ENCODE measurements around the gene PSMD11. TPM values are rescaled to one million over a fixed set of nuclear protein-coding genes. Genes with fewer than 3 reads are reported as not detected.
"Not testable (repeated sequence)": the region's sequence is repeated elsewhere in the genome, so short reads cannot be mapped to it uniquely, and the experiment has no call there.

Gene PSMD11
- total RNA-seq, 2 experiments from 2014 or later = 109 to 135 TPM

- ChIA-PET POLR2A (interaction anchor here (1.4 to 1.7 kb wide), 2 partner anchors 41 to 79 kb away, joined by 4 to 5 read pairs; partner anchors contain the start of gene CDK5R1), CTCF (interaction anchor here (0.6 to 8.5 kb wide), 9 partner anchors 9 to 432 kb away, joined by 3 to 102 read pairs (median 4); no protein-coding TSS in a partner anchor)
- DNase-seq (no peak), ATAC-seq (no peak)
- peaks cover 34% of the 10 kb centered on the region for H3K4me1 Mint-ChIP-seq
- peaks cover 43% of the 10 kb centered on the region for H3K36me3 Mint-ChIP-seq (ENCODE audit: low read depth)
- H3K9me3 Mint-ChIP-seq (ENCODE audit: low read depth) = no peaks in the 10 kb centered on the region
- H3K4me3 Mint-ChIP-seq = peak overlapping the region; percentile 82
- peaks cover 2% of the 10 kb centered on the region for H3K27me3 Mint-ChIP-seq
- peak overlapping the region; percentile 95 for H3K27ac Mint-ChIP-seq
- intact Hi-C loops (cut with DNase I, micrococcal nuclease) = loop anchor here (2.0 to 10.0 kb wide), 4 partner anchors 13 to 511 kb away; partner anchors contain the start of genes MYO1D (in 1 of the 2) and SUZ12 (in 1 of the 2)
Observed at GRCh38 chr17:32445497-32445896, 1.2 kb downstream of the PSMD11 start.

GRCh38 chr17:32445971-32446370 lies 1.7 kb downstream of the PSMD11 start:
- H3K4me1 Mint-ChIP-seq = peaks cover 32% of the 10 kb centered on the region
- no peaks in the 10 kb centered on the region for H3K9me3 Mint-ChIP-seq (ENCODE audit: low read depth)
- H3K27ac Mint-ChIP-seq = peak overlapping the region; percentile 95
- peaks cover 2% of the 10 kb centered on the region for H3K27me3 Mint-ChIP-seq
- ChIA-PET POLR2A (no interaction called here), CTCF (interaction anchor here (0.9 to 8.5 kb wide), 3 partner anchors 16 to 213 kb away, joined by 3 to 102 read pairs (median 4); no protein-coding TSS in a partner anchor)
- H3K4me3 Mint-ChIP-seq = peak overlapping the region; percentile 82
- intact Hi-C loops (cut with DNase I, micrococcal nuclease) = loop anchor here (2.0 to 10.0 kb wide), 4 partner anchors 13 to 511 kb away; partner anchors contain the start of genes MYO1D (in 1 of the 2) and SUZ12 (in 1 of the 2)
- no peak for DNase-seq
- H3K36me3 Mint-ChIP-seq (ENCODE audit: low read depth) = peaks cover 46% of the 10 kb centered on the region
- ATAC-seq = no peak

DNA sequence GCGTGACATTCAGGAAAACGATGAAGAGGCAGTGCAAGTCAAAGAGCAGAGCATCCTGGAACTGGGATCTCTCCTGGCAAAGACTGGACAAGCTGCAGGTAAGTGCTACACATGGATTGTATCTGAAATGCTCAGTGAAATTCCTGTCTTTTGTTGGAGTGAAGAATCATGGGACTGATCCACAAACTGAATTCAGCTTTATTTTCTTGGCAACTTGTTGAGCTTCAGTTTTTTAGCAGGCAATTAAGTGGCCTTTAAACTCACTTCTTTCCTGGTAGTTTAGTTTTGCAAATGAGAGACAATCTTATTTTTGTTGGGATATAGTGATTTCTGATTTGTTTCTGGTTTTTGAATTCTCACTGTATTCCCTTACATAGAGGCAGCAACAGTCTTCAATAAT lies 2.6 kb downstream of the PSMD11 start:
- intact Hi-C loops (cut with DNase I, micrococcal nuclease) = loop anchor here (5.0 to 10.0 kb wide), 3 partner anchors 192 to 512 kb away; partner anchors contain the start of genes MYO1D (in 1 of the 2) and SUZ12 (in 1 of the 2)
- ChIA-PET POLR2A (interaction anchor here (1.0 kb wide), 1 partner anchor 29 kb away, joined by 3 read pairs; no protein-coding TSS in a partner anchor), CTCF (interaction anchor here (8.5 kb wide), 1 partner anchor 15 kb away, joined by 102 read pairs; no protein-coding TSS in a partner anchor)
- H3K9me3 Mint-ChIP-seq (ENCODE audit: low read depth) = no peaks in the 10 kb centered on the region
- peaks cover 49% of the 10 kb centered on the region for H3K36me3 Mint-ChIP-seq (ENCODE audit: low read depth)
- peak overlapping the region; percentile 82 for H3K4me3 Mint-ChIP-seq
- ATAC-seq (no peak), DNase-seq (no peak)
- H3K27me3 Mint-ChIP-seq = no peaks in the 10 kb centered on the region
- peak overlapping the region; percentile 72 for H3K27ac Mint-ChIP-seq
- H3K4me1 Mint-ChIP-seq = peaks cover 34% of the 10 kb centered on the region

DNA sequence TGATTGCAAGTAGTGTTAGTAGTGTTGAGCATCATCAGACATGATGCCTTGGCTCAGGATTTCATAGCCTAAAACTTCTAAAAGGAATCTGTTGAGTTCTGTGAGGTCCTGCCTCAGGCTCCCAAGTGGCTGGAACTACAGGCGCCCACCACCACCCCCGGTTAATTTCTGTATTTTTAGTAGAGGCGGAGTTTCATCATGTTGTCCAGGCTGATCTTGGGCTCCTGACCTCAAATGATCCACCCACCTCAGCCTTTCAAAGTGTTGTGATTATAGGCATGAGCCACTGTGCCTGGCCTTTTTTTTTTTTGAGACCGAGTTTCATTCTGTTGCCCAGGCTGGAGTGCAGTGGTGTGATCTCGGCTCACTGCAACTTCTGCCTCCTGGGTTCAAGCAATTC lies 5.7 kb downstream of the PSMD11 start:
- H3K4me3 Mint-ChIP-seq = no peak overlapping the region
- H3K36me3 Mint-ChIP-seq (ENCODE audit: low read depth) = peaks cover 73% of the 10 kb centered on the region
- DNase-seq = no peak
- H3K27ac Mint-ChIP-seq = no peak overlapping the region
- ATAC-seq = no peak
- POLR2A ChIA-PET = no interaction called here
- CTCF ChIA-PET = interaction anchor here (1.3 to 8.5 kb wide), 2 partner anchors 12 to 46 kb away, joined by 4 to 102 read pairs; no protein-coding TSS in a partner anchor
- peaks cover 31% of the 10 kb centered on the region for H3K4me1 Mint-ChIP-seq
- no peaks in the 10 kb centered on the region for H3K27me3 Mint-ChIP-seq
- no peaks in the 10 kb centered on the region for H3K9me3 Mint-ChIP-seq (ENCODE audit: low read depth)
- intact Hi-C loops (cut with DNase I, micrococcal nuclease) = loop anchor here (5.0 to 10.0 kb wide), 3 partner anchors 195 to 515 kb away; partner anchors contain the start of genes MYO1D (in 1 of the 2) and SUZ12 (in 1 of the 2)

DNA sequence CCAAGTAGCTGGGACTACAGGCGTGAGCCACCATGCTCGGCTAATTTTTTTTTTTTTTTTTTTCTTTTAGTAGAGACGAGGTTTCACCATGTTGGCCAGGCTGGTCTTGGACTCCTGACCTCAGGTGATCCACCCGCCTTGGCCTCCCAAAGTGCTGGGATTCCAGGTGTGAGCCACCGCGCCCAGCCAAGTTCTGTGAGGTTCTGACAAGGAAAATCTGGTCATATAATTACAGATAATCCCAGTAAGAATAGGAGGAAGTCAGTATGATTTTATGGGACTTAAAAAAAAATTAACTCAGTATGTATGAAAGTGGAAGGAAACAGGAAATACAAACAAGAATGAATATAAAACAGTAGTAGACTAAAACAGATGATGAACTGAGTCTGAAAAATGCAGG lies 6.1 kb downstream of the PSMD11 start:
- Mint-ChIP-seq H3K4me1 (peaks cover 31% of the 10 kb centered on the region), H3K36me3 (ENCODE audit: low read depth) (peaks cover 72% of the 10 kb centered on the region)
- CTCF ChIA-PET; ATAC-seq; POLR2A ChIA-PET; H3K27me3 Mint-ChIP-seq; H3K9me3 Mint-ChIP-seq (ENCODE audit: low read depth); H3K4me3 Mint-ChIP-seq; intact Hi-C loops (cut with DNase I, micrococcal nuclease); DNase-seq; H3K27ac Mint-ChIP-seq: not testable (repeated sequence)

DNA sequence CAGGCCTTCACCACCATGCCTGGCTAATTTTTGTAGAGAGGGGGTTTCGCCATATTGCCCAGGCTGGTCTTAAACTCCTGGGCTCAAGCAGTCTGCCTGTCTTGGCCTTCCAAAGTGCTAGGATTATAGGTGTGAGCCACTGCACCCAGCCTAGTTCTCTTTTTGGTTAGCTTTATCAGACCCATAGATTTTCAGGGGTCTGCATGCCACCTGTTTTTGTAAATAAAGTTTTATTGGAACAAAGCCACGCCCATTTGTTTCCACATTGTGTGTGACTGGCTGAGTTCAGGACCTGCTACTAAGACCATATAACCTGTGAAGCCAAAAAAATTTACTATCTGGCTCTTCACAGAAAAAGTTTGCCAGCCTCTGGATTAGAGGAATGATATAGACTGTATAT lies 7.6 kb downstream of the PSMD11 start:
- H3K27me3 Mint-ChIP-seq = no peaks in the 10 kb centered on the region
- ChIA-PET POLR2A (no interaction called here), CTCF (no interaction called here)
- no peak overlapping the region for H3K27ac Mint-ChIP-seq
- peaks cover 20% of the 10 kb centered on the region for H3K4me1 Mint-ChIP-seq
- intact Hi-C loops (cut with DNase I, micrococcal nuclease) = no loop called here
- no peak overlapping the region for H3K4me3 Mint-ChIP-seq
- no peak for DNase-seq
- no peak for ATAC-seq
- no peaks in the 10 kb centered on the region for H3K9me3 Mint-ChIP-seq (ENCODE audit: low read depth)
- peaks cover 64% of the 10 kb centered on the region for H3K36me3 Mint-ChIP-seq (ENCODE audit: low read depth)

- DNase-seq = no peak
- Mint-ChIP-seq H3K27me3 (no peaks in the 10 kb centered on the region), H3K4me1 (peaks cover 18% of the 10 kb centered on the region), H3K27ac (no peak overlapping the region), H3K4me3 (no peak overlapping the region), H3K36me3 (ENCODE audit: low read depth) (peaks cover 64% of the 10 kb centered on the region), H3K9me3 (ENCODE audit: low read depth) (no peaks in the 10 kb centered on the region)
- CTCF ChIA-PET = interaction anchor here (3.0 kb wide), 1 partner anchor 11 kb away, joined by 13 read pairs; no protein-coding TSS in a partner anchor
- POLR2A ChIA-PET = no interaction called here
- intact Hi-C loops (cut with DNase I, micrococcal nuclease) = no loop called here
- no peak for ATAC-seq
Observed at GRCh38 chr17:32452281-32452680, 8.0 kb downstream of the PSMD11 start.

GRCh38 chr17:32453370-32453769 lies 9.1 kb downstream of the PSMD11 start:
- Mint-ChIP-seq H3K4me1 (peaks cover 25% of the 10 kb centered on the region), H3K4me3 (no peak overlapping the region), H3K9me3 (ENCODE audit: low read depth) (no peaks in the 10 kb centered on the region), H3K27me3 (no peaks in the 10 kb centered on the region), H3K36me3 (ENCODE audit: low read depth) (peaks cover 69% of the 10 kb centered on the region), H3K27ac (no peak overlapping the region)
- ATAC-seq (no peak), DNase-seq (no peak)
- intact Hi-C loops (cut with DNase I, micrococcal nuclease) = no loop called here
- ChIA-PET CTCF (interaction anchor here (0.8 to 3.0 kb wide), 3 partner anchors 9 to 14 kb away, joined by 3 to 13 read pairs (median 12); partner anchors contain the start of gene PSMD11), POLR2A (no interaction called here)

- ATAC-seq (peak; percentile 85), DNase-seq (no peak)
- H3K36me3 Mint-ChIP-seq (ENCODE audit: low read depth) = peaks cover 64% of the 10 kb centered on the region
- no peak overlapping the region for H3K4me3 Mint-ChIP-seq
- H3K4me1 Mint-ChIP-seq = peaks cover 39% of the 10 kb centered on the region
- H3K27me3 Mint-ChIP-seq = no peaks in the 10 kb centered on the region
- H3K9me3 Mint-ChIP-seq (ENCODE audit: low read depth) = no peaks in the 10 kb centered on the region
- ChIA-PET POLR2A (no interaction called here), CTCF (no interaction called here)
- H3K27ac Mint-ChIP-seq = peak overlapping the region; percentile 78
- intact Hi-C loops (cut with DNase I, micrococcal nuclease) = loop anchor here in 1 of 2 experiments (1.0 to 2.0 kb wide), 2 partner anchors 14 to 297 kb away; partner anchors contain the start of gene PSMD11
Observed at GRCh38 chr17:32458371-32458770, 14.1 kb downstream of the PSMD11 start.

DNA sequence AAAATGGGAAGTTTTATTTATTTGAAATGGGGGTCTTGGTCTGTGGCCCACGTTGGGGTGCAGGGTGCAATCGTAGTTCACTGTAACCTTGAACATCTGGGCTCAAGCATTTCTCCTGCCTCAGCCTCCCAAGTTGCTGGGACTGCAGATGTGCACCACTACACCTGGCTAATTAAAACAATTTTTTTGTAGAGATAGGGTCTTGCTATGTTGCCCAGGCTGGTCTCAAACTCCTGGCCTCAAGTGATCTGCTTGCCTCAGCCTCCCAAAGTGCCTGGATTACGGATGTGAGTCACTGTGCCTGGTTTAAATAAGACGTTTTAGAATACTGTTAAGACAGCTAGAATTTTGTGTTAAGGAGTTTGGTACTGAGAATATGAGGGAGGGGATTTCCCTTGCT lies 15.7 kb downstream of the PSMD11 start:
- H3K27me3 Mint-ChIP-seq = no peaks in the 10 kb centered on the region
- POLR2A ChIA-PET = no interaction called here
- intact Hi-C loops (cut with DNase I, micrococcal nuclease) = loop anchor here (2.0 to 5.0 kb wide), 2 partner anchors 149 to 197 kb away; no protein-coding TSS in a partner anchor
- no peaks in the 10 kb centered on the region for H3K9me3 Mint-ChIP-seq (ENCODE audit: low read depth)
- CTCF ChIA-PET = interaction anchor here (1.6 to 6.0 kb wide), 2 partner anchors 14 to 207 kb away, joined by 5 to 102 read pairs; partner anchors contain the start of gene PSMD11
- no peak for ATAC-seq
- no peak overlapping the region for H3K4me3 Mint-ChIP-seq
- DNase-seq = no peak
- peaks cover 38% of the 10 kb centered on the region for H3K4me1 Mint-ChIP-seq
- H3K36me3 Mint-ChIP-seq (ENCODE audit: low read depth) = peaks cover 56% of the 10 kb centered on the region
- H3K27ac Mint-ChIP-seq = no peak overlapping the region

GRCh38 chr17:32461498-32461852 lies 17.2 kb downstream of the PSMD11 start:
- POLR2A ChIA-PET = no interaction called here
- DNase-seq (no peak), ATAC-seq (peak; percentile 15)
- H3K4me3 Mint-ChIP-seq = no peak overlapping the region
- peak overlapping the region; percentile 56 for H3K27ac Mint-ChIP-seq
- intact Hi-C loops (cut with DNase I, micrococcal nuclease) = loop anchor here (1.0 to 5.0 kb wide), 6 partner anchors 17 to 416 kb away; partner anchors contain the start of genes MYO1D (in 1 of the 2) and PSMD11 (in 1 of the 2)
- no peaks in the 10 kb centered on the region for H3K27me3 Mint-ChIP-seq
- CTCF ChIA-PET = interaction anchor here (0.7 to 6.0 kb wide), 35 partner anchors 11 to 416 kb away, joined by 3 to 102 read pairs (median 5); partner anchors contain the start of genes CDK5R1 and PSMD11
- no peaks in the 10 kb centered on the region for H3K9me3 Mint-ChIP-seq (ENCODE audit: low read depth)
- peaks cover 36% of the 10 kb centered on the region for H3K4me1 Mint-ChIP-seq
- H3K36me3 Mint-ChIP-seq (ENCODE audit: low read depth) = peaks cover 56% of the 10 kb centered on the region
